Measurements from ENCODE around the gene CEP135.

The CEP135 gene

DNA sequence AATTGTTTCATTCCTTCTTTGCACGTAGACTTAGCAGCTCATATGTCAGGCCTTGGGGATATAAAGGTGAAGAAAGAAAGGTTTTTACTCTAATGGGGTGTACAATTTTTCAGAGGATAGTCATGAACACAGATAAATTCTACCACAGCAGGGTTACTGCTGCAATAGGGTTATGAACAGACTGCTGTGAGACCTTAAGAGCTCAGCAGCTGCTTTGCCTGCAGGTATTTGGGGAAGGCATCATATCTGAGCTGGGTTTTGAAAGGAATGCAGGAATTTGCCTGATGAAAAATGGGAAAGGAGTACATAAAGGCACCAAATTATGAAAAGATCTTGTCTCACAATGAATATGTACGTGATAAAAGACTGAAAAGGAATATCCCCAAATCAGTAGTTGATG lies 128.9 kb downstream of the CEP135 start:
- DNase-seq (ENCODE audit: low spot score) = peak; percentile 7

DNA sequence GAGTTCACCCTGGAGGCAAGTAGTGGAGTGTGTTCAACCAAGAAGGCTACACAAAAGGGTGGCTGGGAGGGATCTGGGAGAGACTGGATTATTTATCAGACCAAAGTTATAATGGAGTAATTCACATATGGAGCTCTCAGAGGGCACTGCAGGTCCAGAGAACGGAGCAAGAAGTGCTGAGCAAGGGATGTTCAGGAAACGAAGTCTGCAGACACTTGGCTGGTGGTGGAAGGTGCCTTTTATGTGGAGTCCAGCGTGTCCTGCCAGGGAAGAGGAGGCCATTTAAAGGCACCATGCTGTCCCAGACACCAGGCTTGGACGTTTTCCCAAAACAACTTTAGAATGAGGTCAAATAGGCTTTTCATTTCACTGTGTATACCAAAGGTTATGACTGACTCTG lies 130.1 kb downstream of the CEP135 start:
- DNase-seq (ENCODE audit: low spot score) = peak; percentile 13

DNA sequence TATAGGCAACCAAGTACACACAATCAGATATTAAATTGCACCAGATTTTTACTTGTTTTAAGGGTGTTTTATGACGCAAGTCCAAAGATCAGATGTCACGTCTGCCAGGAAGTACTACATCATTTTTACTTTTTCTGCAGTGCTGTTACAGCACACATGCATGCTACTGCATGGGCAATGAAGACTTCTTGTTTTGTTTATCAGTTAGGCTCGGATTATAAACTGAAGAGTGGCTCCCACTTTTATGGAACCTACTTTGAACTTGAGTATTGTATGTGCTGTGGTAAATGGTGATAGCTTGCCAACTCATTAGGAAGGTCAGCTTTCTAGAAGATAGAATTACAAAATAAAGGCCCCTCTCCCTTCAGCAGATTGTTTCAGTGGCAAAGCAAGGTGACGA lies 131.6 kb downstream of the CEP135 start:
- DNase-seq (ENCODE audit: low spot score) = no peak

DNA sequence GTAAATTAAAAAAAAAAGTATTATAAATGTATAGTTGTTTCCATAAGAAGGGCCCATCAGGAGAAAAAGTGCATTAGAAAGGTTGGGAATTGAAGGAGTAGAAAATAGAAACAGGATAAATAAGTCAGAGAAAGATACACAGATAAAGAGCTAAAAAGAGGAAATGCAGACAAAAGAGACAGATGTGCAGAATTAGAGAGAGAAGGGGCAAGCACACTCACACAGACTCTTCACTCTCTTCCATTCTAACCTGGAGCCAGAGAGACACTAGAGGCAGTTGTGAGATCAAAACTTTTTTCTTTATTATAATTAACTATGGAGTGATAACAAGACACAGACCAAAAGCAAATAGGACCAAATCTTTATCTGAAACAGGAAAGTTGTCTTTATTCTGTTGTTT lies 134.1 kb downstream of the CEP135 start:
- no peak for DNase-seq (ENCODE audit: low spot score)
